Stomach (tissue), 9 donors: ENCODE data around the gene RPL13A. TPM values are rescaled to one million over a fixed set of nuclear protein-coding genes. Genes with fewer than 3 reads are reported as not detected.

Experiments used
- DNase-seq, 2 donors: peaks; one replicate each; pipeline versions ENCODE4 v3.0.0 to v3.0.0-alpha.2; 2013 to 2019
- H3K27ac ChIP-seq, 5 donors: fragments of 200-600 bp in 4 of 5; sonication (generic) in 4 of 5; one replicate each; pipeline ENCODE4 v1.5.1; 2013 to 2019; ENCODE audit warnings: mild to moderate bottlenecking in 1 of 5, moderate library complexity in 1 of 5
- H3K27me3 ChIP-seq, 3 donors: fragments of 200-600 bp; sonication (generic); one replicate each; pipeline ENCODE4 v1.5.1; 2017 to 2019; ENCODE audit warnings: mixed run types in 1 of 3
- H3K36me3 ChIP-seq, 4 donors: fragments of 200-600 bp; sonication (generic); 1 replicate in 3 of 4; 2 replicates in 1 of 4; pipeline ENCODE4 v1.5.1; 2016 to 2019
- H3K4me1 ChIP-seq, 4 donors: fragments of 200-600 bp; sonication (generic); one replicate each; pipeline ENCODE4 v1.5.1; 2016 to 2019
- H3K4me3 ChIP-seq, 4 donors: fragments of 200-600 bp; sonication (generic) in 3 of 4; one replicate each; pipeline ENCODE4 v1.5.1; 2016 to 2019; ENCODE audit warnings: mild to moderate bottlenecking in 1 of 4
- H3K9me3 ChIP-seq, 4 donors: fragments of 200-600 bp; sonication (generic); one replicate each; pipeline ENCODE4 v1.5.1; 2016 to 2019
- CTCF ChIP-seq, 7 experiments: fragments of 450-650 bp in 4 of 7; fragments of 200-600 bp in 3 of 7; sonication (generic) in 3 of 7; IDR thresholded peaks; one replicate each; pipeline ENCODE4 v1.5.1; 2016 to 2019; ENCODE audit warnings: antibody characterized with exemption in 7 of 7, control low read depth in 2 of 7, mild to moderate bottlenecking in 1 of 7
- EP300 ChIP-seq: sonication (generic); formaldehyde crosslinking; IDR thresholded peaks from one replicate; pipeline ENCODE4 v1.6.1; 2017; ENCODE audit warnings: antibody characterized with exemption
- POLR2A ChIP-seq, 4 donors: fragments of 450-650 bp; IDR thresholded peaks; one replicate each; pipeline ENCODE4 v1.6.1; 2016; ENCODE audit warnings: antibody characterized with exemption in 4 of 4, control low read depth in 2 of 4, mild to moderate bottlenecking in 1 of 4, moderate library complexity in 1 of 4
- POLR2AphosphoS5 ChIP-seq, 3 donors: sonication (generic); formaldehyde crosslinking; IDR thresholded peaks; one replicate each; pipeline ENCODE4 v1.6.1; 2016; ENCODE audit warnings: antibody characterized with exemption in 3 of 3
- WGBS, 5 donors: extraction: QIAGEN DNeasy Blood & Tissue Kit in 3 of 5; methylation state at CpG; one replicate each; pipeline versions ENCODE4 v1.1.5 to v1.1.7; 2013 to 2018; 5-methylcytosine and 5-hydroxymethylcytosine counted together
- intact Hi-C: fragments of 100-400 bp; cut with DNase I; formaldehyde crosslinking; loops from one replicate; pipeline ENCODE4 v1.15.1; 2023; ENCODE audit warnings: low total_unique reads
- polyA plus RNA-seq, 3 donors: library from polyadenylated mRNA; stranded (reverse); fragments of 200-250 nt; gene quantifications; one replicate each; pipeline ENCODE4 v1.2.3, GENCODE V29; 2013
- total RNA-seq, 5 donors: library from RNA; depleted of rRNA; stranded (reverse); fragments of >200 nt; gene quantifications; one replicate each; pipeline versions ENCODE4 v1.1.0 to v1.2.3, GENCODE V29; 2014 to 2016
- donor health status: healthy with polysubstance abuse.
- donor health status: Bipolar disorder and iron deficiency.
- donor health status: healthy.

Gene RPL13A
- total and polyA plus RNA-seq, 8 donors = 2,540 to 5,817 (median 3,195) TPM

GRCh38 chr19:49513746-49514118 lies 26.3 kb downstream of the RPL13A start:
- peak overlapping the region; percentile 85 to 93 (median 90) for H3K27ac ChIP-seq
- 16 to 31% (median 21%) methylated on average over 7 to 12 of the region's 12 CpGs for WGBS, 5 donors

GRCh38 chr19:49514151-49514550 lies 26.7 kb downstream of the RPL13A start:
- DNase-seq = peak in 1 of 2 donors; percentile 46
- Histone ChIP-seq H3K27ac (peak overlapping the region in 4 of 5 donors; percentile 86 to 93 (median 91)), H3K4me1 (peaks cover 14 to 66% (median 44%) of the 10 kb centered on the region in 4 donors), H3K36me3 (peaks cover 0 to 43% (median 4%) of the 10 kb centered on the region in 4 donors), H3K27me3 (no peaks in the 10 kb centered on the region), H3K9me3 (no peaks in the 10 kb centered on the region), H3K4me3 (peak overlapping the region; percentile 77 to 92 (median 84))
- no peak for TF ChIP-seq POLR2A (IDR thresholded peaks at IDR 0.05)
- TF ChIP-seq POLR2AphosphoS5 (IDR thresholded peaks at IDR 0.05) = no peak
- TF ChIP-seq CTCF (IDR thresholded peaks at IDR 0.05) = no peak
- no peak for TF ChIP-seq EP300
- intact Hi-C loops = no loop called here
- 39 to 63% (median 44%) methylated on average over 8 to 21 of the region's 21 CpGs for WGBS, 5 donors

More at GRCh38 chr19:49513746-49514118, 26.3 kb downstream of the RPL13A start:
- H3K4me3 ChIP-seq = peak overlapping the region; percentile 77 to 92 (median 84)
- TF ChIP-seq POLR2A (IDR thresholded peaks at IDR 0.05) (no peak), POLR2AphosphoS5 (IDR thresholded peaks at IDR 0.05) (no peak), CTCF (IDR thresholded peaks at IDR 0.05) (no peak), EP300 (no peak)
- no peaks in the 10 kb centered on the region for H3K27me3 ChIP-seq
- no peak for DNase-seq
- H3K9me3 ChIP-seq = no peaks in the 10 kb centered on the region
- intact Hi-C loops = no loop called here
- peaks cover 14 to 66% (median 44%) of the 10 kb centered on the region in 4 donors for H3K4me1 ChIP-seq
- H3K36me3 ChIP-seq = peaks cover 0 to 41% (median 4%) of the 10 kb centered on the region in 4 donors

- H3K4me3 ChIP-seq = no peak overlapping the region
- peak in 1 of 2 donors; percentile 81 for DNase-seq
- H3K27ac ChIP-seq = peak overlapping the region in 2 of 5 donors; percentile 38 to 53
- peaks cover 14 to 66% (median 47%) of the 10 kb centered on the region in 4 donors for H3K4me1 ChIP-seq
- no peaks in the 10 kb centered on the region for H3K27me3 ChIP-seq
- intact Hi-C loops = no loop called here
- TF ChIP-seq EP300 = no peak
- no peak for TF ChIP-seq POLR2A (IDR thresholded peaks at IDR 0.05)
- no peak for TF ChIP-seq POLR2AphosphoS5 (IDR thresholded peaks at IDR 0.05)
- peaks cover 0 to 52% (median 16%) of the 10 kb centered on the region in 4 donors for H3K36me3 ChIP-seq
- 46 to 62% (median 59%) methylated on average over 4 of the region's 4 CpGs for WGBS, 5 donors
- H3K9me3 ChIP-seq = no peaks in the 10 kb centered on the region
Measured at GRCh38 chr19:49515767-49516166, 28.4 kb downstream of the RPL13A start.

- intact Hi-C loops = no loop called here
- DNase-seq = no peak
- Histone ChIP-seq H3K36me3 (peaks cover 0 to 67% (median 31%) of the 10 kb centered on the region in 4 donors), H3K27me3 (no peaks in the 10 kb centered on the region), H3K4me1 (peaks cover 0 to 50% (median 30%) of the 10 kb centered on the region in 4 donors), H3K4me3 (no peak overlapping the region), H3K9me3 (no peaks in the 10 kb centered on the region), H3K27ac (no peak overlapping the region)
- TF ChIP-seq POLR2AphosphoS5 (IDR thresholded peaks at IDR 0.05) (no peak), CTCF (IDR thresholded peaks at IDR 0.05) (no peak), POLR2A (IDR thresholded peaks at IDR 0.05) (no peak), EP300 (no peak)
- WGBS, 5 donors = 86 to 96% (median 93%) methylated on average over 3 of the region's 3 CpGs
Measured at GRCh38 chr19:49518033-49518432, 30.6 kb downstream of the RPL13A start.

GRCh38 chr19:49520705-49521319 lies 33.4 kb downstream of the RPL13A start:
- no peak for DNase-seq
- Histone ChIP-seq H3K36me3 (peaks cover 0 to 75% (median 45%) of the 10 kb centered on the region in 4 donors), H3K9me3 (no peaks in the 10 kb centered on the region), H3K4me3 (no peak overlapping the region), H3K4me1 (peaks cover 0 to 23% (median 6%) of the 10 kb centered on the region in 4 donors), H3K27me3 (no peaks in the 10 kb centered on the region), H3K27ac (peak overlapping the region in 2 of 5 donors; percentile 3 to 9)
- TF ChIP-seq EP300 = no peak
- peak in 1 of 3 donors; percentile 42 for TF ChIP-seq POLR2AphosphoS5 (IDR thresholded peaks at IDR 0.05)
- no peak for TF ChIP-seq POLR2A (IDR thresholded peaks at IDR 0.05)
- TF ChIP-seq CTCF (IDR thresholded peaks at IDR 0.05) = no peak
- WGBS, 5 donors = 70 to 86% (median 79%) methylated on average over 13 of the region's 13 CpGs
- intact Hi-C loops = no loop called here
